GM18951 (cell line): ENCODE data around the gene PHLDA2.

Experiments used
- POLR2A ChIP-seq: IDR thresholded peaks from 4 replicates; pipeline ENCODE4 v1.6.1; 2011; ENCODE audit warnings: mild to moderate bottlenecking; ENCODE audit not compliant: insufficient read length, insufficient read depth; ENCODE audit errors: extremely low read depth
- in situ Hi-C: fragments of 300-500 bp; cut with MboI; formaldehyde crosslinking; loops from one replicate; pipeline ENCODE4 v1.12.0; 2022; ENCODE audit warnings: low sequenced_read_pairs, mixed read lengths, inconsistent platforms; ENCODE audit not compliant: unreplicated experiment

The PHLDA2 gene, protein sequence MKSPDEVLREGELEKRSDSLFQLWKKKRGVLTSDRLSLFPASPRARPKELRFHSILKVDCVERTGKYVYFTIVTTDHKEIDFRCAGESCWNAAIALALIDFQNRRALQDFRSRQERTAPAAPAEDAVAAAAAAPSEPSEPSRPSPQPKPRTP

DNA sequence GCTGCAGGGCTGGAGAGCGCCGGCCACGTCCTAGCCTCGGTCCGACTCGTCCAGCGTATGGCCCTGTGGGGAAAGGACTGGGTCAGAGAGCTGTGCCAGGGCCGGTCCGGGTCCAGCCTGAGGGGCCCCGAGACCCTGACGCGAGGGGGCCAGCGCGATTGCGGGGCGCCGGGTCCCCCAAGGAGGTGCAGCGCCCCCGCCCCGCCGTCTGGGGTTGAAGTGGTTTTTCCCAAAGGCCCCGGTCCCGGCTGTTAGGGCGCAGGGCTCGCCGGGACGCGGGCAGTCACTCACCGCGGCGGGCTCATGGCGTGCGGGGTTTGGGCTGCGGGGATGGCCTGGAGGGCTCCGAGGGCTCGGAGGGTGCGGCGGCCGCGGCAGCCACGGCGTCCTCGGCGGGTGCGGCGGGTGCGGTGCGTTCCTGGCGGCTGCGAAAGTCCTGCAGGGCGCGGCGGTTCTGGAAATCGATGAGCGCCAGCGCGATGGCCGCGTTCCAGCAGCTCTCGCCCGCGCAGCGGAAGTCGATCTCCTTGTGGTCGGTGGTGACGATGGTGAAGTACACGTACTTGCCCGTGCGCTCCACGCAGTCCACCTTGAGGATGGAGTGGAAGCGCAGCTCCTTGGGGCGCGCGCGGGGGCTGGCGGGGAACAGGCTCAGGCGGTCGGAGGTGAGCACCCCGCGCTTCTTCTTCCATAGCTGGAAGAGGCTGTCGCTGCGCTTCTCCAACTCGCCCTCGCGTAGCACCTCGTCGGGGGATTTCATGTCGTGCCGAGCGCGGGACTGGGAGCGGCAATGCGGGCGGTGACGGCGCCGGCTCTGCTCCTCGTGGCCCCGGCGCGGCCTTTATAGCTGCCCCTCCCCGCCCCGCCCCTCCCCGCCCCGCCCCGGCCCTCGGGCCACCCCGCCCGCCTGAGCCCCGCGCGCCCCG, at the start of gene PHLDA2:
Gene PHLDA2, minus strand, starts transcription at position 816 of the 926 bp plus-strand sequence. Its CDS starts 56 bp downstream, at position 760.
- peak; percentile 47 for TF ChIP-seq POLR2A
- in situ Hi-C loops = no loop called here

GRCh38 chr11:2977113-2977512, 47.9 kb upstream of the PHLDA2 start:
- no peak for TF ChIP-seq POLR2A
- in situ Hi-C loops = no loop called here

GRCh38 chr11:2976294-2977063, 47.3 kb upstream of the PHLDA2 start:
- no peak for TF ChIP-seq POLR2A
- in situ Hi-C loops = no loop called here

DNA sequence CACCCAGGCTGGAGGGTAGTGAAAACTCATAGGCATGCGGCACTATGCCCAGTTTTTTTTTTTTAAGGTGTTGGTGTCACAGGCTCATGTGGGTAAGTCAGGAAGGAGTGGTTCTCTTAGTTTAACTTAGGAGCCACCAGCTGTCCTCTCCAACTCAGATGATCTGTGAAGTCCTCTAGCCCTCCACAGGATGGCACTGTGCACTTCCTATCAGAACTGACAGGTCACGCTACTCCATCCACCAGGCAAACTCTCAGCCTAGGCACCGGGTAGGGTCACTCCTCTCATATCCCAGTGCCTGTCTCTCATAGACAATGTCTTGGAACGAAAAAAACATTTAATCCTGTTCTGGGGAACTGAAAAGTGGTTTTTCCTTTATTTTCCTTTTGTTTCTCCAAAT, 46.4 kb upstream of the PHLDA2 start:
- no peak for TF ChIP-seq POLR2A
- in situ Hi-C loops = no loop called here

GRCh38 chr11:2974272-2974671, 45.1 kb upstream of the PHLDA2 start:
- in situ Hi-C loops = no loop called here
- no peak for TF ChIP-seq POLR2A

DNA sequence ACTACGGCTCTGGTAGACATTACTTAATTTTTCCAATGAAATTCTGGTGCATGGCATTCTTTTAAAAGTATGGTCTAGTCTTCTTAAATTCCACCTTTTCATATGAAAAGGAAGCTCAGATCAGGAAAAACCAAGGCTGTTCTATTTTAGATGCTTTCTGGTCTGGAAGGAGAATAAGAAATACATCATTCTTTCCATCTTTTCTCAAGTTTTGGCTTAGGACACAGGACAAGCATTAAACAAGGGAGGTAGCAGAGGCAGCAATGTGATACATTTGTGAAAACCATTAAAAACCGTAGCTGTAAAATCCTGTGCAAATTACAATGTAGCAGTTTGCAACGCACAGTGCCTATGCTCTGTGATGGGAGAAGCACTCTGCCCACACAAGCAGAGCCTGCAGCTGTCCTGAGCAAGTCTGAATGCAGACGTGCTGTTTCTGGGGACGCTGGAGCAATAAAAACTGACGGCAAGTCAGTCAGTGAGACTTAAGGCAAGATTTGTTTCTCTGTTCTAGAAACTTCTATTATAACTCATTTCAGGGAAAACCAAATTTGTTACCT, 39.2 kb upstream of the PHLDA2 start:
- TF ChIP-seq POLR2A = no peak
- in situ Hi-C loops = no loop called here

GRCh38 chr11:2964782-2965181, 35.6 kb upstream of the PHLDA2 start:
- TF ChIP-seq POLR2A = no peak
- in situ Hi-C loops = no loop called here

DNA sequence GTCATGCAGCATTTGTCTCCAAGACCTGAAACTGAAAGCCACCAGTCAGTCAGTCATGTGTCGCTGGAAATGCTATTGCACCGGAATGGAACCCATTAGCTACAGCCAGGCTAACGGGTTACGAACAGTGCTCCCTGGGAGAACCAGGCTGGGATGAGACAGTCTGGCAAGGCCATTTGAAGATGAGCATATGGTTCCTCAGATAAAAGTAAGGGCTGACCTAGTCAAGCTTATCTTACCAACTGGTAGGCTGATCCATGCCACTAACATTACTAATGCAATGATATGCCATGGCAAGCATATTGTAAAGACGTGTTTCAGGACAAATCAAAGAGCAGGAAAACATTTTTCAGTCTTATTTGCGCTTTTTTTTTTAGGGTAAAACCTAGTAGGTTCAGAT, 34.5 kb upstream of the PHLDA2 start:
- in situ Hi-C loops = no loop called here
- no peak for TF ChIP-seq POLR2A

- in situ Hi-C loops = no loop called here
- TF ChIP-seq POLR2A = no peak
Measured at GRCh38 chr11:2963112-2963754, 34.0 kb upstream of the PHLDA2 start.

DNA sequence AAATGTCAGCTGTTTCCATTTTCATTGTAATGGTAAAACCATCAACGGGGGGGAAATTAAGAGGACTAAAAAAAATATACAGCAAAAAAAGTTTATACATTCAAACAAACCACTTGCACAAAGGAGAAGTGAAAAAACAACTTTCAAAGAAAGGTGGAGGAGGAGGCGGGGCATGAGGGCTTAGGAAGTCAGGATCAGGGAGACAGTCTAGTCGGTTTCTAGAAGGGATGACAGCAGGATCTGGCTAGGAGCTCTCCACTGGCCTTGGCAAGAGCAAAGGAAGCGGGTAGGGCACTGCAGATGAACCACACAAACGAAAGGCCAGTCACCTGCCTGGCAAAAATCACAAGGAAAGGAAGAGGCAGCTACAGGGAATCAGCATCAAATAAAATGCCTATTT, 31.9 kb upstream of the PHLDA2 start:
- TF ChIP-seq POLR2A = no peak
- in situ Hi-C loops = no loop called here

DNA sequence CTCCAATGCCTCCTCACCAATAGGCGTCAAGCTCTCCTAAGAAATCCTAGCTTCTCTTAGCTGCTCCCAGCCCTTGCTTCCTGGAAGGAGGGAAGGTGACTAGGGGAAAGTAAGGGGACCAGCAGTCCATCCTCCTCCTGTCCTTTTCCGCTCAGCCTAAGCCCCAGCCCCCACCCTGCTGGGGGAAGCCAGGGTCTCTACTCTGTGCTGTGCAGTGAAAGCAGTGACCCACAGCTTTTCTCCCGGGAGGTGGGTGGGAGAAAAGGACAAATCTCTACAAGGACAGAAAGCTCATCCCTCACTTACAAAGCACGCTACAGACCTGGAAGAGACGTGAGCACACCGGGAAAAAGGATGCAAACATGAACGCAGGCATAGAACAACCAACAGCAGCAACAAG, 30.9 kb upstream of the PHLDA2 start:
- TF ChIP-seq POLR2A = no peak
- in situ Hi-C loops = no loop called here

DNA sequence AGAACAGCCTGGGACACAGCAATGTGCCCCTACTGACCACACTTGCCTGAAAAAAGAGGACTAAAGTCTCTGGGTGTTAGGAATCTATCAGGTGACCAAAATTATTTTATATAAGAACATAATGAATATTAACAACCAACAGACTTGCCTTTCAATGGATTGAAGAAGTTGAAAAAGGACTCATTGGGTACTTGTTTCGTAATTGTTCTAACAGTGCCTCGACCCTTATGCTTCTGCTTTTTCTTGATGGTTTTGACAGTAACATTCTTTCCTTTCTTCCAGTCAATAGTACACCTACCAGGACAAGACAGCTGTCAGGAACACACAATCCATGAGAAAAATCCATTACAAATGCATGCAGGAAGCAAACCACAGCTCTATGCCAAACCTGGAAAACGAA, 29.0 kb upstream of the PHLDA2 start:
- TF ChIP-seq POLR2A = no peak
- in situ Hi-C loops = no loop called here
